CD4-positive, alpha-beta T cell treated with Interleukin-17A for 1 hour (primary cell): ENCODE measurements around the gene CHID1.
A peak's percentile ranks its signal among the peaks of the same experiment; 100 is the strongest.

Experiments used
- DNase-seq: peaks from one replicate; pipeline ENCODE4 v3.0.0-alpha.2; 2020

Gene CHID1

GRCh38 chr11:831961-832528 is 78.6 kb downstream of the CHID1 start:
- DNase-seq = no peak

GRCh38 chr11:831118-831864 is 79.3 kb downstream of the CHID1 start:
- DNase-seq = no peak

- DNase-seq = peak; percentile 67
These were observed 80.1 kb downstream of the CHID1 start for GRCh38 chr11:830295-831117.

- no peak for DNase-seq
These were observed 80.7 kb downstream of the CHID1 start for GRCh38 chr11:829847-830294.

DNA sequence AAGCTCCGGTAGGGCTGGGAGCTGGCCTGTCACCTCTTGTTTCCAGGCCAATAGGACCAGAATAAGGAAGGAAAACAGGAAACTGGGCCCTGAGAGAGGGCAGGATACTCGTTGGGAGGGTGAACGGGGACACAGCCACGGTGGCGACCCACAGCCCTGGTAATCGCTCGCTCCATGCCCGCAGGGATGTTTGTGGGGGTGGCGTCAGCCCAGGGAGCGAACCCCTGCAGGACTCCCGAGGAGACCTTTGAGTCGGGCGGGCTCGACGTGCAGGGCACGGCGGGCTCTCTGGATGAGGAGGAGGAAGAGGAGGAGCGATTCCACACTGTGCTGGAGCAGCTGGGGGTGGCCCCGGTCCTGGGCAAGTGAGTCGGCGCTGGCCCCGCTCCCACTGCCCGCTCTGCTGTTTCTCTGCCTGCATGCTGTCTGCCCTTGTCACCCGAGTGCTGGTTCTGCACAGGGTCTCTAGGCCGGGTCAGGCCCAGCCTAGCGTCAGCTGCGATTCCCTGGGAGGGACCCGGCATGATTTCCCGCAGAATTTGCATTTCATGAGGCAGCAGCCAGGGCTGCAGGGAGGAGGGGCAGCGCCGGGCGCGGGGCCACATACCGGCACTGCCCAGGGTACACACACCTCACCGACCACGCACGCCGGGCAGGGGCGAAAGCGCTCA is 81.3 kb downstream of the CHID1 start:
- no peak for DNase-seq

DNA sequence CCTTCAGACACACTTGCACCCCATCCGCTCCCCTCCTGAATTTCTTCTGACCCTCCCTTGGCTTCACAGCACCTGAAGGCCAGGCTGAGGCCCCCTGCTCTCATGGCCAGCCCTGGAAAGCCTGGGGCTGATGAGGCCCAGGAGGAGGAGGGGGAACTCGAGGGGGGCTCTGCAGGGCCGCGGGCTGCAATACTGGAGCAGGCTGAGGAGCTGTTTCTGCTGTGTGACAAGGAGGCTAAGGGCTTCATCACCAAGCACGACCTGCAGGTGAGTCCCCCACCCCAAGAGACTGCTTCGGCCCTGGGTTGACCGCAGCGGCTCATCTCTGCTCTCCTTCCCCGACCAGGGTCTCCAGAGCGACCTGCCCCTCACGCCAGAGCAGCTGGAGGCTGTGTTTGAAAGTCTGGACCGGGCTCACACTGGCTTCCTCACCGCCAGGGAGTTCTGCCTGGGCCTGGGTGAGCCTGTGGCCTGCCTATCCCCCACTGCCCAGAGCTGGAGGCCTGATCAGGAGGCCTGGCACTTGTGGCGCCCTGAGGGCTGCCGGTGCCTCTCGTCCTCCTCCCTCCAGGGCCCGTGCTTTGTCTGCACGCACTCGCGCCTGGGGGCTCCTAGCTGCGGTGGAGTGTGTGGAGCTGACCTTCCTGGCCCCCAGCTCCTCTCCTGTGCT is 82.0 kb downstream of the CHID1 start:
- DNase-seq = no peak

DNA sequence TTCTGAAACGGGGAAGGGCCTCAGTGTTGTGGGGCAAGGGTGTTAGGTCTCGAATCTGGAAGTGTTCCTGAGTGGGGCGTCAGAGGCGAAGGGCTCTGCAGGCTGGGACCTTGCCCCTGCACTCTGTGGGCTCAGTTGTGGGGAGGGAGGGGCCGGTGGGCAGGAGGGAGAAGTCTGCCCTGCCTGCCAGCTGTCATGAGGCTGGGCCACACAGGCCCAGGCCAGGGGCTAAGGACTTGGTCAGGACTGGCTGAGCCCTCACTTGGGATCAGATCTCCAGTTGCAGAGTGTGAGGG is 82.8 kb downstream of the CHID1 start, which contains the start of gene CRACR2B:
Gene CRACR2B, plus strand, starts transcription at position 23 of the 296 bp plus-strand sequence. CDS start 689 bp downstream, outside the sequence.
- no peak for DNase-seq

DNA sequence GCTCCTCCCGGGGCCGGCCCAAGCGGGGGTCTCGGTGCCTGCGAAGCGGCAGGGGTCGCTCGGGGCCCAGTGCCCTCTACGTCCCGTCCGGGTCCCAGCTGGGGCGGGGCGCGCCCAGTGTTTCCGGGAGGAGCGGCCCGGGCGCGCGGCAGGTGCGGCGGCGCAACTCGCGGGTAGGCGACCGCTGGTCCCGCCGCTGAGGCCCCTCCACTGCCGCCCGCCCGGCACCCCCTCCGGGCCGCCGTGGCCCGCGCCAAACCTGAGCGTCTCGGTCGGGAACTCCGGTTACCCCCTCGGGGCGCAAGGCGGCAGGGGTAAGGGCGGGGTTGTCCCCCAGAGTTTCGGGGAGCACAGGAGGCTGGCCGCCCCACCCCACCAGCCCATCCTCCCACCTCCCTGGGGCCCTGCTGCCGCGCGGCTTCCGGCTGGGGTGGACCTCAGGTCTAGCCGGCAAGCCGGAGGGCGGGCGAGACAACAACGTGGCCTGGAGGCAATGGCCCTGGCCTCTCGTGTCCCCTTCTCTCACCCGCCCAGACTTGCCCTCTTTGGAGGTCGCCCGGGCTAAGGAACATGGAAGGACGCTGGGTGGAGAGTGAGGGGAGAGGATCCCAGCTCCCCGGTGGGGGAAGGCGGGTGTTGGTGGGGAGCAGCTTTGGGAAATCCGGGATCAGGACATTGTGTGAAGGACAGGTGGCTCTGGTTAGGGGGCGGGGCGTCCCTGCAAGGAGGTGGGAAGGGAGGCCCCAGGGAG is 83.3 kb downstream of the CHID1 start:
- DNase-seq = no peak

DNA sequence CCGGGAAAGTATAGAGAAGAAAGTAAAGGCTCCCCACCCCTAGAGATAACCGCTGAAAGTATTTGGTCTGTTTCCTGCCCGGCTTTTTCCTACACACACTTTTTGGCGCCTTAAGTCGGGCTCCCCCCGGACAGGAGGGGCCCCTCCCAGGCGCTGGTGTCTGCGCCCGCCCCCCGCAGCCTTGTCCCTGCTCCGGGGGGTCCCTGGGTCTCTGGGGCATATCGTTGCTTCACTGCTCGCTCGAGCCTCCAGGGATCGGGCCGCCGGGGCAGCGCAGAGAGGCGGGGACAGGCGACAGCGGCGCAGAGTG is 83.8 kb downstream of the CHID1 start:
- DNase-seq = no peak

DNA sequence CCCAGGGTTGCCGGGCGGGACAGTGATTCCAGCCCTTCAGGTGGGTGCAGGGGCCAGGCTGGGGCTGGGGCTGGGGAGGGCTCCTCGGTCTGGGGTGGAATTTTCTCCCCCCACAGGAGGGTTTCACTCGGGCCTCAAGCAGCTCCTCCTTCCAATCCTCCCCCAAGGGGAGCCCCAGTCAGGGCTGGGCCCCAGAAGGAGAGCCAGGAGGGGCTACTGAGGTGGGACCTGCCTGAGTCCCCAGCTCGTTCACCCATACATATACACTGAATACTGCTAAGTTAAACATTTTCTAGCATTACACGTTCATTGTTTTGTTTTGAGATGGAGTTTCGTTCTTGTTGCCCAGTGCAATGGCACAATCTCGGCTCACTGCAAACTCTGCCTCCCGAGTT is 84.4 kb downstream of the CHID1 start:
- DNase-seq = no peak

- DNase-seq = no peak
These were observed 85.0 kb downstream of the CHID1 start for GRCh38 chr11:825366-826226.

DNA sequence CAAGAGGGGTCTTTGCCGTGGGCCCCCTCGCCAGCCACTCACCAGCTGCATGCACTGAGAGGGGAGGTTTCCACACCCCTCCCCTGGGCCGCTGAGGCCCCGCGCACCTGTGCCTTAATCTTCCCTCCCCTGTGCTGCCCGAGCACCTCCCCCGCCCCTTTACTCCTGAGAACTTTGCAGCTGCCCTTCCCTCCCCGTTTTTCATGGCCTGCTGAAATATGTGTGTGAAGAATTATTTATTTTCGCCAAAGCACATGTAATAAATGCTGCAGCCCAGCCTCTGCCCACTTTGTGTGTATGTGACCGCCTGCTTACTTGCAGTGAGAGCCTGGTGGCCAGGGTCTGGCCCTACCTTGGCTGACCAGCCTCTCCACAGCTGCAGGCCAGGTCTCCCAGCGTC is 85.7 kb downstream of the CHID1 start:
- no peak for DNase-seq

DNA sequence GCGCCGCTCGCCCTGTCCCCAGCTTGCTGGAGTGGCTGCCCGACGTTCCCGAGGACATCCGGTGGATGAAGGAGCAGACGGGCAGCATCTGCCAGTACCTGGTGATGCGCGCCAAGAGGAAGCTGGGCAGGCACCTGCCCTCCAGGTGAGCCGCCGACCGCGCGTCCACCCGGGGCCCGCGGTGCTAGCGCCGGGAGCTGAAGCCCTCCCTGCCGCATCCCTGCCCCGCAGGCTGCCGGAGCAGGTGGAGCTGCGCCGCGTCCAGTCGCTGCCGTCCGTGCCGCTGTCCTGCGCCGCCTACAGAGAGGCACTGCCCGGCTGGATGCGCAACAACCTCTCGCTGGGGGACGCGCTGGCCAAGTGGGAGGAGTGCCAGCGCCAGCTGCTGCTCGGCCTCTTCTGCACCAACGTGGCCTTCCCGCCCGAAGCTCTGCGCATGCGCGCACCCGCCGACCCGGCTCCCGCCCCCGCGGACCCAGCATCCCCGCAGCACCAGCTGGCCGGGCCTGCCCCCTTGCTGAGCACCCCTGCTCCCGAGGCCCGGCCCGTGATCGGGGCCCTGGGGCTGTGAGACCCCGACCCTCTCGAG is 86.2 kb downstream of the CHID1 start:
- no peak for DNase-seq

DNA sequence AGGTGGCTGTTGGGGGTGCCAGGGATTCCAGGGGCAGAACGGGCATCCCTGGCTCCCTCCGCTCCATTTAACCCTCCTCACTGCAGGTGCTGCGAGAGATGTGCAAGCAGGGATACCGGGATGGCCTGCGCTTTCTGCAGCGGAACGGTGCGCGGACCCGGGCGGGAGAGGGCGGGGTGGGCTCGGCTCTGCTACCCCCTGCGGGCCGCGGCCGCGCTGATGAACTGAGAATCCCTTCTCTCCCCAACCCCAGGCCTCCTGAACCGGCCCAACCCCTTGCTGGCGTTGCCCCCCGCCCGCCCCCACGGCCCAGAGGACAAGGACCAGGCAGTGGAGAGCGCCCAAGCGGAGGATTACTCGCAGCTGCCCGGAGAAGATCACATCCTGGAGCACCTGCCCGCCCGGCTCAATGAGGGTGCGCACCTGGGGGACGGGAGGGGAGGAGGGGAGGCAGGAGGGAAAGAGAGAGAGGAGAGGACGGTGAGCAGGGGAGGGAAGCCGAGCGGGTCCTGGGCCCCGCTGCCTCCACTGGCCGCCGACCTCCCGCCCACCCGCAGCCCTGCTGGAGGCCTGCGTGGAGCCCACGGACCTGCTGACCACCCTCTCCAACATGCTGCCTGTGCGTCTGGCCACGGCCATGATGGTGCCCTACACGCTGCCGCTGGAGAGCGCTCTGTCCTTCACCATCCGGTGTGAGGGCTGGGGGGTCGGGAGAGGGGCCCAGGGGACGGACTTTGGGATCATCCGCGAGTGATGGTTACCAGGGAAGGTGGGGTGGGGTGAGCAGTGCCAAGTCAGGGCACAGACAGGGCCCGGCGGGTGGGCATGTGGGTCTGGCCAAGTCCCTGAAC is 86.9 kb downstream of the CHID1 start:
- no peak for DNase-seq

GRCh38 chr11:821512-822371 is 88.9 kb downstream of the CHID1 start:
- DNase-seq = no peak

GRCh38 chr11:820655-821511 is 89.7 kb downstream of the CHID1 start:
- no peak for DNase-seq

DNA sequence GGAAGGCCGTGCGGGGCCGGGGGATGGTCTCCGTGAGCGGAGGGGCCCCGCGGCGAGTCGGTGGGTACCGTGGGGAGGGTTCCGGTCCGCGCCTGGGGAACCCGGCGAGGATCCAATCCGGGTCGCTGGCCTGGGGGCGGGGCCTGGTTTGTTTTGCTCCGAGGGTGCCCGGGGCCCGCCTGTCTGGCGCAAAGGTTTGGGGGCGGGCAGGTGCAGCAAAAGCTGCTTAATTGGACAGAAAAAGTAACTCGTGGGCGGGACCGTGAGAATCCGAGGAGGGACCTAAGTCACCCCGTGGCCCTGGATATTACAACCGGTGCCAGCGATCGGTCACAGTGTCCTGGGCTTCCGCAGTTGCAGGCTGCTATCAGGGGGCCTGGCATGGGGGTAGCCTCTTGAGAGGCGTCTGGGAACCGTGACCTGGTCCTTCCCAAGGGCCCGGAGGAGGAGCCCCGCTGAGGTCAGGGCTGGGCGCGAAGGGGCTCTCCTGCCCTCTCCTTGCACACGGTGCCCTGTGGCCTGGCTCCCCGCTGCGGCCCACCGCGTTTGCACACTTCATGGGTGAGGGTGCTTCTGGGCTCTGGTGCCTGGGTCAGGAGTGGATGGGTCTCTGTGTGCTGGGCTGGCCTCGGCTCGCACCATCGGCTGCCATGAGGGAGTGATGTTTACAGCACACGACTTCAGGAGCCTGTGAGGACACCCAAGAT is 90.5 kb downstream of the CHID1 start:
- peak; percentile 96 for DNase-seq
